OCI-LY7 (cell line): ENCODE data around the gene MACROD2.

Experiments used
- EZH2phosphoT487 ChIP-seq: fragments of 200-600 bp; sonication (generic); IDR thresholded peaks from 2 replicates; pipeline ENCODE4 v1.6.1; 2018; ENCODE audit warnings: low read depth, borderline replicate concordance, mild to moderate bottlenecking, mixed run types, antibody characterized with exemption, low read length, moderate library complexity, mixed read lengths
- TF ChIP-seq, protein P1 (sequence below): fragments of 200-600 bp; sonication (generic); conservative IDR thresholded peaks from 2 replicates; pipeline ENCODE4 v1.5.1; 2014; ENCODE audit warnings: mild to moderate bottlenecking, antibody characterized with exemption, low read length, moderate library complexity, mixed read lengths

DNA sequence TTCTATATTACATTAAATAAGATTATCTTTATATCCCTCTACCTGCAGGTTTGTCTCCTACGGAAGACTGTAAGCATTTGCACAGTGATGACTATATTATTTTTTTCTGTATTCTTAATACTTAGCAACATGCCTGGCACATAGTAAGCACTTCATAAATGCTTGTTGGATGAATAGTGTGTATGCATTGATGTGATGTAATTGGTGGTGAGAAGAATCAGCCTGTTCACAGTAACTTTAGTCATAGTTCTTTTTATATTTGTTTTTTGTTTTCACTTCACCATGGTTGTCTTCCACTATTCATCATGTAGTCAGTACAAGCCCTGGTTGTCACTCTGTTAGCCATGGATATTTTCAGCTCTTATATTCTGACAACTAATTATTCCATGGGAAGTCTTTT lies 526.1 kb downstream of the MACROD2 start:
- TF ChIP-seq, protein P1, sequence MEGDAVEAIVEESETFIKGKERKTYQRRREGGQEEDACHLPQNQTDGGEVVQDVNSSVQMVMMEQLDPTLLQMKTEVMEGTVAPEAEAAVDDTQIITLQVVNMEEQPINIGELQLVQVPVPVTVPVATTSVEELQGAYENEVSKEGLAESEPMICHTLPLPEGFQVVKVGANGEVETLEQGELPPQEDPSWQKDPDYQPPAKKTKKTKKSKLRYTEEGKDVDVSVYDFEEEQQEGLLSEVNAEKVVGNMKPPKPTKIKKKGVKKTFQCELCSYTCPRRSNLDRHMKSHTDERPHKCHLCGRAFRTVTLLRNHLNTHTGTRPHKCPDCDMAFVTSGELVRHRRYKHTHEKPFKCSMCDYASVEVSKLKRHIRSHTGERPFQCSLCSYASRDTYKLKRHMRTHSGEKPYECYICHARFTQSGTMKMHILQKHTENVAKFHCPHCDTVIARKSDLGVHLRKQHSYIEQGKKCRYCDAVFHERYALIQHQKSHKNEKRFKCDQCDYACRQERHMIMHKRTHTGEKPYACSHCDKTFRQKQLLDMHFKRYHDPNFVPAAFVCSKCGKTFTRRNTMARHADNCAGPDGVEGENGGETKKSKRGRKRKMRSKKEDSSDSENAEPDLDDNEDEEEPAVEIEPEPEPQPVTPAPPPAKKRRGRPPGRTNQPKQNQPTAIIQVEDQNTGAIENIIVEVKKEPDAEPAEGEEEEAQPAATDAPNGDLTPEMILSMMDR = no peak
- no peak for TF ChIP-seq EZH2phosphoT487
